Measurements from ENCODE around the gene GOLGA6A. TPM values are rescaled to one million over a fixed set of nuclear protein-coding genes. Genes with fewer than 3 reads are reported as not detected.

GOLGA6A gene
- total and polyA plus RNA-seq, 2 of the 8 experiments (the other 6 are each of a cell fraction or from before 2014, with no cell fraction given): 0.80 to 1.0 TPM

DNA sequence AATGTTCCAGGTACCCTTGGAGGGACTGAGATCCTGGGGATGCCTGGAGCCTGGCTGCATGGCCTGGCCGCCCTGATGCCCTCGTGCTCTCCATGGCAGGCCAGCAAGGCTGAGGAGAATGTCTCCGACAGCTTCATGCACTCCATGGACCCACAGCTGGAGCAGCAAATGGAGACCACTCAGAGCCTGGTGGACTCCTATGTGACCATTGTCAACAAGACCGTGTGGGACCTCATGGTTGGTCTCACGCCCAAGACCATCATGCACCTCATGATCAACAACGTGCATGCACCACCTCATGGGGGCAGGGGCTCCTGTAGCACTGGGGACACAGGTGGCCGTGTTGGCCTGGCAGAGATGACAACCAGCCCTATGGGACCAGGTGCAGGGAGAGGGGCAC lies 19.7 kb downstream of the GOLGA6A start:
- Histone ChIP-seq H2BK15ac (ENCODE audit: low read length) (no peak overlapping the region), H3K79me2 (ENCODE audit: control insufficient read depth in 1 of 2, insufficient read depth in 2 of 2, low read length in 2 of 2) (no peaks in the 10 kb centered on the region), H3K4me2 (ENCODE audit: insufficient read depth in 1 of 2, low read depth in 2 of 2, low read length in 2 of 2) (no peak overlapping the region), H3K23ac (ENCODE audit: insufficient read length) (no peak overlapping the region), H3K14ac (ENCODE audit: insufficient read length) (no peak overlapping the region), H3K27ac (ENCODE audit: low read depth, low read length) (no peak overlapping the region), H2AFZ (ENCODE audit: low read length) (no peak overlapping the region), H4K20me1 (replicated peaks in 1 of 2; ENCODE audit: control insufficient read depth in 1 of 2, insufficient read depth in 2 of 2, low read length in 2 of 2) (no peaks in the 10 kb centered on the region), H2BK5ac (ENCODE audit: low read depth, low read length) (no peak overlapping the region), H4K5ac (ENCODE audit: insufficient read length, low read depth, low read length) (no peak overlapping the region), H3K23me2 (ENCODE audit: low read depth, low read length) (no peaks in the 10 kb centered on the region), H3K56ac (replicated peaks; ENCODE audit: insufficient read length, low read depth, low read length) (no peak overlapping the region), H3K4me1 (replicated peaks in 1 of 4; ENCODE audit: control insufficient read depth in 3 of 4, insufficient read depth in 4 of 4, low read length in 3 of 4) (no peaks in the 10 kb centered on the region), H3K27me3 (replicated peaks in 1 of 4; ENCODE audit: control insufficient read depth in 3 of 4, extremely low read depth in 1 of 4, insufficient read depth in 3 of 4, low read length in 3 of 4) (no peaks in the 10 kb centered on the region), H2BK20ac (ENCODE audit: low read length) (no peak overlapping the region), H4K8ac (ENCODE audit: extremely low read depth, insufficient read depth, low read length) (no peak overlapping the region), H3K18ac (ENCODE audit: extremely low read depth, low read length) (no peak overlapping the region), H2AK5ac (ENCODE audit: low read depth, low read length) (no peak overlapping the region), H3K9me3 (ENCODE audit: insufficient read depth in 2 of 2, low read depth in 1 of 2, low read length in 1 of 2) (no peaks in the 10 kb centered on the region), H3K79me1 (ENCODE audit: low read depth, low read length) (no peaks in the 10 kb centered on the region), H3K4ac (replicated peaks; ENCODE audit: insufficient read length, low read depth, low read length) (no peak overlapping the region), H3K36me3 (ENCODE audit: control insufficient read depth in 2 of 4, insufficient read depth in 4 of 4, low read length in 3 of 4) (no peaks in the 10 kb centered on the region), H2BK120ac (replicated peaks; ENCODE audit: low read depth, low read length) (no peak overlapping the region), H4K91ac (replicated peaks; ENCODE audit: insufficient read length, low read length) (no peak overlapping the region), H3K4me3 (ENCODE audit: extremely low read depth in 1 of 4, insufficient read depth in 2 of 4, low read depth in 3 of 4, low read length in 4 of 4) (no peak overlapping the region), H3K9ac (replicated peaks in 1 of 4; ENCODE audit: extremely low read depth in 1 of 4, low read depth in 3 of 4, low read length in 3 of 4) (no peak overlapping the region), H2BK12ac (ENCODE audit: low read depth, low read length) (no peak overlapping the region)
- 88% methylated on average over 7 of the region's 7 CpGs; no CpG with 5 or more reads in 1 of the 2 experiments for WGBS, 2 experiments (ENCODE audit: extremely low coverage in 1 of 2, insufficient coverage in 1 of 2, insufficient read length in 1 of 2, insufficient replicate concordance in 2 of 2, low coverage in 1 of 2, low lambda C conversion rate in 2 of 2, missing lambda C conversion rate in 1 of 2)
- no peak for FAIRE-seq
- TF ChIP-seq SP4 (IDR thresholded peaks at IDR 0.05; ENCODE audit: low read length): no peak
- no peak for TF ChIP-seq NANOG (IDR thresholded peaks at IDR 0.05; ENCODE audit: insufficient read depth, low read depth, low read length, poor library complexity, severe bottlenecking)
- no peak for TF ChIP-seq CBX5 (IDR thresholded peaks at IDR 0.05; ENCODE audit: low read depth, low read length)
- no peak for TF ChIP-seq FOSL1 (IDR thresholded peaks at IDR 0.05; ENCODE audit: insufficient read depth, low read depth, low read length)
- TF ChIP-seq TEAD4 (IDR thresholded peaks at IDR 0.05; ENCODE audit: low read depth, low read length): no peak
- no peak for TF ChIP-seq ATF2 (IDR thresholded peaks at IDR 0.05; ENCODE audit: low read length)
- no peak for TF ChIP-seq PHF8 (conservative IDR thresholded peaks at IDR 0.05; ENCODE audit: low read depth, low read length)
- no peak for TF ChIP-seq HDAC6 (IDR thresholded peaks at IDR 0.05; ENCODE audit: low read depth, low read length)
- no peak for TF ChIP-seq CHD2 (IDR thresholded peaks at IDR 0.05; ENCODE audit: low read length)
- TF ChIP-seq KDM5A (IDR thresholded peaks at IDR 0.05; ENCODE audit: low read length): no peak
- TF ChIP-seq SIRT6 (IDR thresholded peaks at IDR 0.05; ENCODE audit: low read length): no peak
- no peak for DNase-seq (ENCODE audit: low read depth in 1 of 2, low spot score in 2 of 2)
- CTCF ChIA-PET (ENCODE audit: partially characterized antibody): interaction anchor here (0.9 to 1.8 kb wide), 2 partner anchors 9 to 58 kb away, joined by 3 to 11 read pairs; no protein-coding TSS in a partner anchor
- POLR2A ChIA-PET (ENCODE audit: partially characterized antibody): no interaction called here

Data from H1 (cell line).